ENCODE results near the gene ZMIZ1. TPM values are rescaled to one million over a fixed set of nuclear protein-coding genes. Genes with fewer than 3 reads are reported as not detected.

Gene ZMIZ1
- total and polyA plus RNA-seq, 2 experiments from 2014 or later: 9.2 to 30.9 TPM

DNA sequence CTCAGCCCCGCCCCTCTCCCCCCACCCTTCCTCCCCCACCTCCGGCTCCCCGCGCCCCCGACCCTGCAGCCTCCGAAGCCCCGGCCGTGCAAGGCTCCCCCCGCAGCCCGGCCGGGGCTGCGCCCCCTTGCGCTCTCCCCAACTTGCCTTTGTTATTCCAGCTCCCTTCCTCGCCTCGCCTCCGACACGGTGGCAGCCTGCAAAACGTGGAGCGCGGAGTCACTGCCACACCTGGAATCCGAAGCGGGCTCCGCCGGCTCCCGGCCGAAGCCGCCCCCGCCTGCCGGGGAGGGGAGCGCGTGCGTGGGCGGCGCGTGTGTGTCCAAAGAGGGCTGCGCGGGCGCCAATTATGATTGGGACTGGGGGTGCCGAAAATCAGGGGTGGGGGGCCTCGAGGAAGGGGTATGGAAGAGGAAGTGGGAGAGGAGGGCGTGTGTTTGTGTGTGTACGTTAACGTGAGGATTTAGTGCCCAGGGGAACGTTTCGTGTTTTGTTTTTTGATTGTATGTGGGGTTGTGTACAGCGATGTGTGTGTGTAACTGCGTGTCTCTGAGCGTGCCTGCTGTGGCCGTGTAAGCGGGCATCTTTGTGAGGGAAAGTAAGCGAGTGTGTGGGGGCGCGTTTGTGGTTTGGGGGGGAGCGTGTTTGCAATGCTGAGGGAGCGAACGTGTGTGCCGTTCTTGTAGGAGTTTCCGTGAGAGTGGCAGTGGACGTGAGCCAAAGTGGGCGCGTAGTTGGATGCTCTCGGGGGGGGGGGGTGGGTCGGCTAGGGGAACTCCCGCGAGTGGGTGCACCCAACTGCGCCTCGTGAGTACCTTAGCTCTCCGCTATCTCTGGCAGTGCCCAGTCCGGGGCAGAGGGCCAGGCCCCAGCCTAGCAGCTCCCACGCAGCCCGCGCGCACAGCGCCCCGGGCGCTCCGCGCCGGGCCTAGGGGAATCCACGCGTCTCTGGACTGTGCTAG is 1.2 kb upstream of the ZMIZ1 start:
- ATAC-seq (peak; percentile 51), DNase-seq (ENCODE audit: low spot score) (peak; percentile 95)
- Histone ChIP-seq H3K9me2 (ENCODE audit: insufficient read depth) (no peaks in the 10 kb centered on the region), H3K27me3 (ENCODE audit: insufficient read depth) (peaks cover 15% of the 10 kb centered on the region), H3F3A (replicated peaks; ENCODE audit: low read depth) (peaks cover 8% of the 10 kb centered on the region; the same call in 1 of the 2 replicates), H4K20me1 (replicated peaks; ENCODE audit: insufficient read depth) (no peaks in the 10 kb centered on the region; the same call in 1 of the 2 replicates), H3K4me1 (ENCODE audit: insufficient read depth) (peaks cover 26% of the 10 kb centered on the region), H3K79me2 (replicated peaks; ENCODE audit: insufficient read depth) (peaks cover 28% of the 10 kb centered on the region), H3K36me3 (ENCODE audit: insufficient read depth) (no peaks in the 10 kb centered on the region), H2AFZ (peak overlapping the region; percentile 95), H3K4me2 (peak overlapping the region; percentile 99), H3K4me3 (peak overlapping the region; percentile 90), H3K27ac (ENCODE audit: low read depth) (no peak overlapping the region)
- Mint-ChIP-seq H3K27me3 (ENCODE audit: insufficient read depth, low read depth, poor library complexity) (peaks cover 32% of the 10 kb centered on the region), H3K36me3 (ENCODE audit: low read depth) (no peaks in the 10 kb centered on the region), H3K27ac (no peak overlapping the region), H3K4me3 (peak overlapping the region; percentile 80), H3K4me1 (peaks cover 35% of the 10 kb centered on the region), H3K9me3 (no peaks in the 10 kb centered on the region)
- TF ChIP-seq JUNB (IDR thresholded peaks at IDR 0.05; ENCODE audit: unreplicated experiment): no peak
- TF ChIP-seq, protein P1, sequence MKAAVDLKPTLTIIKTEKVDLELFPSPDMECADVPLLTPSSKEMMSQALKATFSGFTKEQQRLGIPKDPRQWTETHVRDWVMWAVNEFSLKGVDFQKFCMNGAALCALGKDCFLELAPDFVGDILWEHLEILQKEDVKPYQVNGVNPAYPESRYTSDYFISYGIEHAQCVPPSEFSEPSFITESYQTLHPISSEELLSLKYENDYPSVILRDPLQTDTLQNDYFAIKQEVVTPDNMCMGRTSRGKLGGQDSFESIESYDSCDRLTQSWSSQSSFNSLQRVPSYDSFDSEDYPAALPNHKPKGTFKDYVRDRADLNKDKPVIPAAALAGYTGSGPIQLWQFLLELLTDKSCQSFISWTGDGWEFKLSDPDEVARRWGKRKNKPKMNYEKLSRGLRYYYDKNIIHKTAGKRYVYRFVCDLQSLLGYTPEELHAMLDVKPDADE (IDR thresholded peaks at IDR 0.05): no peak
- TF ChIP-seq, protein P2, sequence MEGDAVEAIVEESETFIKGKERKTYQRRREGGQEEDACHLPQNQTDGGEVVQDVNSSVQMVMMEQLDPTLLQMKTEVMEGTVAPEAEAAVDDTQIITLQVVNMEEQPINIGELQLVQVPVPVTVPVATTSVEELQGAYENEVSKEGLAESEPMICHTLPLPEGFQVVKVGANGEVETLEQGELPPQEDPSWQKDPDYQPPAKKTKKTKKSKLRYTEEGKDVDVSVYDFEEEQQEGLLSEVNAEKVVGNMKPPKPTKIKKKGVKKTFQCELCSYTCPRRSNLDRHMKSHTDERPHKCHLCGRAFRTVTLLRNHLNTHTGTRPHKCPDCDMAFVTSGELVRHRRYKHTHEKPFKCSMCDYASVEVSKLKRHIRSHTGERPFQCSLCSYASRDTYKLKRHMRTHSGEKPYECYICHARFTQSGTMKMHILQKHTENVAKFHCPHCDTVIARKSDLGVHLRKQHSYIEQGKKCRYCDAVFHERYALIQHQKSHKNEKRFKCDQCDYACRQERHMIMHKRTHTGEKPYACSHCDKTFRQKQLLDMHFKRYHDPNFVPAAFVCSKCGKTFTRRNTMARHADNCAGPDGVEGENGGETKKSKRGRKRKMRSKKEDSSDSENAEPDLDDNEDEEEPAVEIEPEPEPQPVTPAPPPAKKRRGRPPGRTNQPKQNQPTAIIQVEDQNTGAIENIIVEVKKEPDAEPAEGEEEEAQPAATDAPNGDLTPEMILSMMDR (conservative IDR thresholded peaks at IDR 0.05; ENCODE audit: low read depth in 2 of 2): peak in 1 of 2 experiments; percentile 37; a peak in 2 of 4 replicates
- peak; percentile 52 for TF ChIP-seq EZH2 (IDR thresholded peaks at IDR 0.05; ENCODE audit: low read depth, unreplicated experiment)
- TF ChIP-seq, protein P3, sequence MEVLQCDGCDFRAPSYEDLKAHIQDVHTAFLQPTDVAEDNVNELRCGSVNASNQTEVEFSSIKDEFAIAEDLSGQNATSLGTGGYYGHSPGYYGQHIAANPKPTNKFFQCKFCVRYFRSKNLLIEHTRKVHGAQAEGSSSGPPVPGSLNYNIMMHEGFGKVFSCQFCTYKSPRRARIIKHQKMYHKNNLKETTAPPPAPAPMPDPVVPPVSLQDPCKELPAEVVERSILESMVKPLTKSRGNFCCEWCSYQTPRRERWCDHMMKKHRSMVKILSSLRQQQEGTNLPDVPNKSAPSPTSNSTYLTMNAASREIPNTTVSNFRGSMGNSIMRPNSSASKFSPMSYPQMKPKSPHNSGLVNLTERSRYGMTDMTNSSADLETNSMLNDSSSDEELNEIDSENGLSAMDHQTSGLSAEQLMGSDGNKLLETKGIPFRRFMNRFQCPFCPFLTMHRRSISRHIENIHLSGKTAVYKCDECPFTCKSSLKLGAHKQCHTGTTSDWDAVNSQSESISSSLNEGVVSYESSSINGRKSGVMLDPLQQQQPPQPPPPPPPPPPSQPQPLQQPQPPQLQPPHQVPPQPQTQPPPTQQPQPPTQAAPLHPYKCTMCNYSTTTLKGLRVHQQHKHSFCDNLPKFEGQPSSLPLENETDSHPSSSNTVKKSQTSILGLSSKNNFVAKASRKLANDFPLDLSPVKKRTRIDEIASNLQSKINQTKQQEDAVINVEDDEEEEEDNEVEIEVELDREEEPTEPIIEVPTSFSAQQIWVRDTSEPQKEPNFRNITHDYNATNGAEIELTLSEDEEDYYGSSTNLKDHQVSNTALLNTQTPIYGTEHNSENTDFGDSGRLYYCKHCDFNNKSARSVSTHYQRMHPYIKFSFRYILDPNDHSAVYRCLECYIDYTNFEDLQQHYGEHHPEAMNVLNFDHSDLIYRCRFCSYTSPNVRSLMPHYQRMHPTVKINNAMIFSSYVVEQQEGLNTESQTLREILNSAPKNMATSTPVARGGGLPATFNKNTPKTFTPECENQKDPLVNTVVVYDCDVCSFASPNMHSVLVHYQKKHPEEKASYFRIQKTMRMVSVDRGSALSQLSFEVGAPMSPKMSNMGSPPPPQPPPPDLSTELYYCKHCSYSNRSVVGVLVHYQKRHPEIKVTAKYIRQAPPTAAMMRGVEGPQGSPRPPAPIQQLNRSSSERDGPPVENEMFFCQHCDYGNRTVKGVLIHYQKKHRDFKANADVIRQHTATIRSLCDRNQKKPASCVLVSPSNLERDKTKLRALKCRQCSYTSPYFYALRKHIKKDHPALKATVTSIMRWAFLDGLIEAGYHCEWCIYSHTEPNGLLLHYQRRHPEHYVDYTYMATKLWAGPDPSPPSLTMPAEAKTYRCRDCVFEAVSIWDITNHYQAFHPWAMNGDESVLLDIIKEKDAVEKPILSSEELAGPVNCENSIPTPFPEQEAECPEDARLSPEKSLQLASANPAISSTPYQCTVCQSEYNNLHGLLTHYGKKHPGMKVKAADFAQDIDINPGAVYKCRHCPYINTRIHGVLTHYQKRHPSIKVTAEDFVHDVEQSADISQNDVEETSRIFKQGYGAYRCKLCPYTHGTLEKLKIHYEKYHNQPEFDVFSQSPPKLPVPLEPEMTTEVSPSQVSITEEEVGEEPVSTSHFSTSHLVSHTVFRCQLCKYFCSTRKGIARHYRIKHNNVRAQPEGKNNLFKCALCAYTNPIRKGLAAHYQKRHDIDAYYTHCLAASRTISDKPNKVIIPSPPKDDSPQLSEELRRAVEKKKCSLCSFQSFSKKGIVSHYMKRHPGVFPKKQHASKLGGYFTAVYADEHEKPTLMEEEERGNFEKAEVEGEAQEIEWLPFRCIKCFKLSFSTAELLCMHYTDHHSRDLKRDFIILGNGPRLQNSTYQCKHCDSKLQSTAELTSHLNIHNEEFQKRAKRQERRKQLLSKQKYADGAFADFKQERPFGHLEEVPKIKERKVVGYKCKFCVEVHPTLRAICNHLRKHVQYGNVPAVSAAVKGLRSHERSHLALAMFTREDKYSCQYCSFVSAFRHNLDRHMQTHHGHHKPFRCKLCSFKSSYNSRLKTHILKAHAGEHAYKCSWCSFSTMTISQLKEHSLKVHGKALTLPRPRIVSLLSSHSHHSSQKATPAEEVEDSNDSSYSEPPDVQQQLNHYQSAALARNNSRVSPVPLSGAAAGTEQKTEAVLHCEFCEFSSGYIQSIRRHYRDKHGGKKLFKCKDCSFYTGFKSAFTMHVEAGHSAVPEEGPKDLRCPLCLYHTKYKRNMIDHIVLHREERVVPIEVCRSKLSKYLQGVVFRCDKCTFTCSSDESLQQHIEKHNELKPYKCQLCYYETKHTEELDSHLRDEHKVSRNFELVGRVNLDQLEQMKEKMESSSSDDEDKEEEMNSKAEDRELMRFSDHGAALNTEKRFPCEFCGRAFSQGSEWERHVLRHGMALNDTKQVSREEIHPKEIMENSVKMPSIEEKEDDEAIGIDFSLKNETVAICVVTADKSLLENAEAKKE (CRISPR knock-in tag; IDR thresholded peaks at IDR 0.05): no peak
- TF ChIP-seq POLR2AphosphoS5 (IDR thresholded peaks at IDR 0.05; ENCODE audit: low read depth): no peak
- no peak for TF ChIP-seq NANOG (IDR thresholded peaks at IDR 0.05; ENCODE audit: borderline replicate concordance)
- TF ChIP-seq, protein P4, sequence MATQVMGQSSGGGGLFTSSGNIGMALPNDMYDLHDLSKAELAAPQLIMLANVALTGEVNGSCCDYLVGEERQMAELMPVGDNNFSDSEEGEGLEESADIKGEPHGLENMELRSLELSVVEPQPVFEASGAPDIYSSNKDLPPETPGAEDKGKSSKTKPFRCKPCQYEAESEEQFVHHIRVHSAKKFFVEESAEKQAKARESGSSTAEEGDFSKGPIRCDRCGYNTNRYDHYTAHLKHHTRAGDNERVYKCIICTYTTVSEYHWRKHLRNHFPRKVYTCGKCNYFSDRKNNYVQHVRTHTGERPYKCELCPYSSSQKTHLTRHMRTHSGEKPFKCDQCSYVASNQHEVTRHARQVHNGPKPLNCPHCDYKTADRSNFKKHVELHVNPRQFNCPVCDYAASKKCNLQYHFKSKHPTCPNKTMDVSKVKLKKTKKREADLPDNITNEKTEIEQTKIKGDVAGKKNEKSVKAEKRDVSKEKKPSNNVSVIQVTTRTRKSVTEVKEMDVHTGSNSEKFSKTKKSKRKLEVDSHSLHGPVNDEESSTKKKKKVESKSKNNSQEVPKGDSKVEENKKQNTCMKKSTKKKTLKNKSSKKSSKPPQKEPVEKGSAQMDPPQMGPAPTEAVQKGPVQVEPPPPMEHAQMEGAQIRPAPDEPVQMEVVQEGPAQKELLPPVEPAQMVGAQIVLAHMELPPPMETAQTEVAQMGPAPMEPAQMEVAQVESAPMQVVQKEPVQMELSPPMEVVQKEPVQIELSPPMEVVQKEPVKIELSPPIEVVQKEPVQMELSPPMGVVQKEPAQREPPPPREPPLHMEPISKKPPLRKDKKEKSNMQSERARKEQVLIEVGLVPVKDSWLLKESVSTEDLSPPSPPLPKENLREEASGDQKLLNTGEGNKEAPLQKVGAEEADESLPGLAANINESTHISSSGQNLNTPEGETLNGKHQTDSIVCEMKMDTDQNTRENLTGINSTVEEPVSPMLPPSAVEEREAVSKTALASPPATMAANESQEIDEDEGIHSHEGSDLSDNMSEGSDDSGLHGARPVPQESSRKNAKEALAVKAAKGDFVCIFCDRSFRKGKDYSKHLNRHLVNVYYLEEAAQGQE (IDR thresholded peaks at IDR 0.05; ENCODE audit: unreplicated experiment): no peak
- TF ChIP-seq ZNF114 (CRISPR knock-in tag; IDR thresholded peaks at IDR 0.05): no peak
- 0 out of 2 replicates have a peak, but pooled peaks have one; percentile 20 for TF ChIP-seq ZNF331 (CRISPR knock-in tag; IDR thresholded peaks at IDR 0.05; ENCODE audit: low read depth)
- TF ChIP-seq EZH2phosphoT487 (IDR thresholded peaks at IDR 0.05; ENCODE audit: unreplicated experiment): no peak
- no peak for TF ChIP-seq CREB1 (CRISPR knock-in tag; IDR thresholded peaks at IDR 0.05; ENCODE audit: low read depth)
- TF ChIP-seq STAT1 (IDR thresholded peaks at IDR 0.05; ENCODE audit: unreplicated experiment): no peak

Data from GM23338 (cell line).